H9 (cell line): ENCODE data around the gene GGPS1. TPM values are rescaled to one million over a fixed set of nuclear protein-coding genes. Genes with fewer than 3 reads are reported as not detected.
A peak's percentile ranks its signal among the peaks of the same experiment; 100 is the strongest.

ENCODE experiments used
- DNase-seq: peaks from one replicate; pipeline ENCODE4 v3.0.0-alpha.2; 2017
- H2AFZ ChIP-seq: one replicate; pipeline ENCODE4 v1.6.1; 2013; ENCODE audit warnings: mild to moderate bottlenecking, low read length, control low read depth, moderate library complexity
- H2AK5ac ChIP-seq: 2 replicates; pipeline ENCODE4 v1.6.1; 2013; ENCODE audit warnings: low read length, control low read depth, mixed read lengths; ENCODE audit not compliant: insufficient read length
- H2BK120ac ChIP-seq: one replicate; pipeline ENCODE4 v1.6.1; 2013; ENCODE audit warnings: low read depth, mild to moderate bottlenecking, low read length, control low read depth, inconsistent platforms; ENCODE audit not compliant: poor library complexity, severe bottlenecking
- H2BK12ac ChIP-seq: 2 replicates; pipeline ENCODE4 v1.6.1; 2013; ENCODE audit warnings: low read length, control low read depth, mixed read lengths, low read depth; ENCODE audit not compliant: insufficient read length
- H2BK15ac ChIP-seq: 2 replicates; pipeline ENCODE4 v1.6.1; 2013; ENCODE audit warnings: low read depth, low read length, control low read depth
- H2BK20ac ChIP-seq: one replicate; pipeline ENCODE4 v1.6.1; 2013; ENCODE audit warnings: low read depth, mild to moderate bottlenecking, low read length, control low read depth, inconsistent platforms; ENCODE audit not compliant: poor library complexity, severe bottlenecking
- H2BK5ac ChIP-seq: 2 replicates; pipeline ENCODE4 v1.6.1; 2013; ENCODE audit warnings: low read length, control low read depth, mixed read lengths; ENCODE audit not compliant: insufficient read length
- H3K14ac ChIP-seq: 2 replicates; pipeline ENCODE4 v1.6.1; 2013; ENCODE audit warnings: low read length, control low read depth; ENCODE audit not compliant: insufficient read depth
- H3K18ac ChIP-seq: 2 replicates; pipeline ENCODE4 v1.6.1; 2013; ENCODE audit warnings: low read depth, mild to moderate bottlenecking, mixed read lengths, low read length, control low read depth; ENCODE audit not compliant: insufficient read length
- H3K23ac ChIP-seq: 2 replicates; pipeline ENCODE4 v1.6.1; 2013; ENCODE audit warnings: low read length, control low read depth, mixed read lengths, low read depth; ENCODE audit not compliant: insufficient read length
- H3K23me2 ChIP-seq: 2 replicates; pipeline ENCODE4 v1.6.1; 2013; ENCODE audit warnings: low read depth, mild to moderate bottlenecking, mixed read lengths, low read length, control low read depth; ENCODE audit not compliant: insufficient read length, poor library complexity, severe bottlenecking
- H3K27ac ChIP-seq: 2 replicates; pipeline ENCODE4 v1.5.1; 2013; ENCODE audit warnings: low read length, control low read depth, mixed read lengths, low read depth; ENCODE audit not compliant: insufficient read length
- H3K27me3 ChIP-seq: 2 replicates; pipeline ENCODE4 v1.6.1; 2013; ENCODE audit warnings: low read length, control low read depth, inconsistent platforms; ENCODE audit not compliant: insufficient read depth
- H3K4ac ChIP-seq: 2 replicates; pipeline ENCODE4 v1.6.1; 2013; ENCODE audit warnings: low read depth, mild to moderate bottlenecking, control low read depth, inconsistent platforms, low read length, moderate library complexity
- H3K4me1 ChIP-seq: 2 replicates; pipeline ENCODE4 v1.6.1; 2013; ENCODE audit warnings: low read length, control low read depth, inconsistent platforms; ENCODE audit not compliant: insufficient read depth
- H3K4me2 ChIP-seq: 2 replicates; pipeline ENCODE4 v1.6.1; 2013; ENCODE audit warnings: low read length, control low read depth, mixed read lengths; ENCODE audit not compliant: insufficient read length, insufficient read depth
- H3K56ac ChIP-seq: 2 replicates; pipeline ENCODE4 v1.6.1; 2013; ENCODE audit warnings: low read depth, mild to moderate bottlenecking, mixed read lengths, low read length, control low read depth; ENCODE audit not compliant: insufficient read length
- H3K79me1 ChIP-seq: 2 replicates; pipeline ENCODE4 v1.6.1; 2013; ENCODE audit warnings: low read depth, mild to moderate bottlenecking, moderate library complexity, low read length, control low read depth, inconsistent platforms; ENCODE audit not compliant: insufficient read depth, poor library complexity, severe bottlenecking
- H3K79me2 ChIP-seq: 2 replicates; pipeline ENCODE4 v1.6.1; 2013; ENCODE audit warnings: low read length, control low read depth, inconsistent platforms; ENCODE audit not compliant: insufficient read depth
- H3K9ac ChIP-seq: 2 replicates; pipeline ENCODE4 v1.6.1; 2013; ENCODE audit warnings: low read length, control low read depth, mixed read lengths; ENCODE audit not compliant: insufficient read length; ENCODE audit errors: extremely low read depth
- H3K9me3 ChIP-seq: one replicate; pipeline ENCODE4 v1.6.1; 2013; ENCODE audit warnings: low read depth, low read length, inconsistent platforms; ENCODE audit not compliant: control insufficient read depth
- H3T11ph ChIP-seq: one replicate; pipeline ENCODE4 v1.6.1; 2013; ENCODE audit warnings: mild to moderate bottlenecking, low read length, control low read depth, inconsistent platforms
- H4K20me1 ChIP-seq: one replicate; pipeline ENCODE4 v1.6.1; 2013; ENCODE audit not compliant: control insufficient read depth, insufficient read length, insufficient read depth
- H4K5ac ChIP-seq: 2 replicates; pipeline ENCODE4 v1.6.1; 2013; ENCODE audit warnings: low read depth, mild to moderate bottlenecking, mixed read lengths, low read length, control low read depth; ENCODE audit not compliant: insufficient read length
- H4K8ac ChIP-seq: replicated peaks from 2 replicates; pipeline ENCODE4 v1.6.1; 2013; ENCODE audit warnings: low read length, control low read depth, mixed read lengths, low read depth; ENCODE audit not compliant: insufficient read length
- H4K91ac ChIP-seq: 2 replicates; pipeline ENCODE4 v1.6.1; 2013; ENCODE audit warnings: low read depth, mild to moderate bottlenecking, moderate library complexity, mixed read lengths, low read length, control low read depth; ENCODE audit not compliant: insufficient read length
- H3K27ac Mint-ChIP-seq, 3 experiments: 2 replicates in 2 of 3; 3 replicates in 1 of 3; pipeline ENCODE4 v1.8.0; 2020 to 2021; ENCODE audit warnings: mixed read lengths in 3 of 3, mild to moderate bottlenecking in 1 of 3, moderate library complexity in 1 of 3
- H3K27me3 Mint-ChIP-seq: 2 replicates; pipeline ENCODE4 v1.8.0; 2021; ENCODE audit warnings: low read depth, mild to moderate bottlenecking, moderate library complexity, mixed read lengths
- H3K36me3 Mint-ChIP-seq, 3 experiments: 2 replicates in 2 of 3; 3 replicates in 1 of 3; pipeline ENCODE4 v1.8.0; 2020 to 2021; ENCODE audit warnings: low read depth in 3 of 3, mixed read lengths in 3 of 3; ENCODE audit not compliant: insufficient read depth in 1 of 3
- H3K4me1 Mint-ChIP-seq, 2 experiments: 2 replicates each; pipeline ENCODE4 v1.8.0; 2020; ENCODE audit warnings: mixed read lengths in 2 of 2
- H3K4me3 Mint-ChIP-seq, 2 experiments: 2 replicates in 1 of 2; 3 replicates in 1 of 2; pipeline ENCODE4 v1.8.0; 2020 to 2021; ENCODE audit warnings: mild to moderate bottlenecking in 2 of 2, mixed read lengths in 2 of 2, moderate library complexity in 1 of 2
- H3K9me3 Mint-ChIP-seq, 2 experiments: 2 replicates in 1 of 2; 3 replicates in 1 of 2; pipeline ENCODE4 v1.8.0; 2020; ENCODE audit warnings: mild to moderate bottlenecking in 2 of 2, mixed read lengths in 2 of 2, moderate library complexity in 1 of 2
- WGBS: extraction: QIAGEN DNeasy Blood & Tissue Kit; methylation state at CpG from one replicate; pipeline ENCODE4 v1.1.7; 2013; ENCODE audit warnings: missing lambda C conversion rate, low lambda C conversion rate, mixed read lengths; ENCODE audit not compliant: insufficient read length; ENCODE audit errors: extremely low coverage; 5-methylcytosine and 5-hydroxymethylcytosine counted together
- total RNA-seq: library from RNA; stranded (reverse); gene quantifications from 2 replicates; pipeline ENCODE4 v1.2.1, GENCODE V29; 2021
- TF ChIP-seq, protein P1 (sequence below): fragments of 200-600 bp; sonication (generic); conservative IDR thresholded peaks from 3 replicates; pipeline ENCODE4 v1.8.0; 2021; ENCODE audit warnings: antibody characterized with exemption, mild to moderate bottlenecking

The GGPS1 gene
- total RNA-seq, 1 experiment from 2014 or later: 44.7 TPM

DNA sequence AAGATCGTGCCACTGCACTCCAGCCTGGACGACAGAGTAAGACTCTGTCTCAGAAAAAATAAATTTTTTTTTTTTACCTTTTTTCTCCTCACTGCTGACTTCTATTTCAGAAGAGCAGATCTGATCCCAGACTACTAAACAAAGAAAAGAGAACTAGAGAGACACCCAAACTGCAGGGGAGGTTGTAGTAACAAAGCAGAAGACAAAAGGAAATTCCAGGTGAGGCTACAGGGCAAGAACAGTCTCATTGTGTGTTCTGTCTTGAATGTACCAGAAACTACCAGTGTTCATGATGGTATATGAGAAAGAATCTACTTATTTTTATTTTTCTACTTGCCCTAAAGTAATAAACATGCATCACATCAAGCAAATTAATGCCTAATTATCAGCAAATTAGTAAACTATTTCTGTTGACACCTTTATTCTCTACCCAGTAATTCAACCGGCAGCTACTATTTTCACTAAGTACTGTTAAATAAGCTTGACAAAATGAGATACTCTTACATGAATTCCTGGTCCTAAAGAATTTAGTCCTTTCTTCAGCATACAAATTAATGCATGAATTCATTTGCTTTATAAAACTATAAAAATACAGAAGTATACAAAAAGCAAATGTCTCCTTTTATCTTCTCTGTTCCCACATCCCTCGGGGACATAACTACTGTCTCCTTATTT, 41.0 kb upstream of the GGPS1 start:
- H3K14ac ChIP-seq: no peak overlapping the region
- H3T11ph ChIP-seq: no peak overlapping the region
- H3K4me2 ChIP-seq: no peak overlapping the region
- H2AK5ac ChIP-seq: no peak overlapping the region
- no peak overlapping the region for H2BK120ac ChIP-seq
- 0 out of 2 replicates have a peak, but pooled peaks cover 4% of the 10 kb centered on the region for H3K4me1 ChIP-seq
- no peak overlapping the region for H3K9ac ChIP-seq
- H3K36me3 Mint-ChIP-seq: peaks cover 0 to 3% (median 0%) of the 10 kb centered on the region in 3 experiments; a peak in 3 of 7 replicates
- no peak overlapping the region for H3K18ac ChIP-seq
- no peaks in the 10 kb centered on the region for H4K20me1 ChIP-seq
- H3K23me2 ChIP-seq: no peaks in the 10 kb centered on the region
- no peak overlapping the region for H2BK5ac ChIP-seq
- H3K27me3 Mint-ChIP-seq: no peaks in the 10 kb centered on the region
- peak overlapping the region; percentile 42 to 86 (median 78); a peak in 6 of 7 replicates for H3K27ac Mint-ChIP-seq
- no peak overlapping the region for H3K4ac ChIP-seq
- no peak overlapping the region; a peak in 1 of 5 replicates for H3K4me3 Mint-ChIP-seq
- peaks cover 32 to 35% of the 10 kb centered on the region in 2 experiments for H3K4me1 Mint-ChIP-seq
- no peak overlapping the region for H2BK20ac ChIP-seq
- TF ChIP-seq, protein P1, sequence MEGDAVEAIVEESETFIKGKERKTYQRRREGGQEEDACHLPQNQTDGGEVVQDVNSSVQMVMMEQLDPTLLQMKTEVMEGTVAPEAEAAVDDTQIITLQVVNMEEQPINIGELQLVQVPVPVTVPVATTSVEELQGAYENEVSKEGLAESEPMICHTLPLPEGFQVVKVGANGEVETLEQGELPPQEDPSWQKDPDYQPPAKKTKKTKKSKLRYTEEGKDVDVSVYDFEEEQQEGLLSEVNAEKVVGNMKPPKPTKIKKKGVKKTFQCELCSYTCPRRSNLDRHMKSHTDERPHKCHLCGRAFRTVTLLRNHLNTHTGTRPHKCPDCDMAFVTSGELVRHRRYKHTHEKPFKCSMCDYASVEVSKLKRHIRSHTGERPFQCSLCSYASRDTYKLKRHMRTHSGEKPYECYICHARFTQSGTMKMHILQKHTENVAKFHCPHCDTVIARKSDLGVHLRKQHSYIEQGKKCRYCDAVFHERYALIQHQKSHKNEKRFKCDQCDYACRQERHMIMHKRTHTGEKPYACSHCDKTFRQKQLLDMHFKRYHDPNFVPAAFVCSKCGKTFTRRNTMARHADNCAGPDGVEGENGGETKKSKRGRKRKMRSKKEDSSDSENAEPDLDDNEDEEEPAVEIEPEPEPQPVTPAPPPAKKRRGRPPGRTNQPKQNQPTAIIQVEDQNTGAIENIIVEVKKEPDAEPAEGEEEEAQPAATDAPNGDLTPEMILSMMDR: no peak
- peaks cover 34% of the 10 kb centered on the region; the same call in 1 of the 2 replicates for H3K79me2 ChIP-seq
- DNase-seq: no peak
- no peak overlapping the region for H2AFZ ChIP-seq
- H4K8ac ChIP-seq: no peak overlapping the region
- no peak overlapping the region for H3K27ac ChIP-seq
- no peak overlapping the region for H2BK12ac ChIP-seq
- no peak overlapping the region for H2BK15ac ChIP-seq
- H3K23ac ChIP-seq: no peak overlapping the region
- no peaks in the 10 kb centered on the region for H3K9me3 ChIP-seq
- H4K91ac ChIP-seq: no peak overlapping the region
- H3K79me1 ChIP-seq: no peaks in the 10 kb centered on the region
- no peaks in the 10 kb centered on the region for H3K27me3 ChIP-seq
- no peak overlapping the region for H3K56ac ChIP-seq
- no peaks in the 10 kb centered on the region for H3K9me3 Mint-ChIP-seq
- H4K5ac ChIP-seq: no peak overlapping the region
- WGBS: no CpG with 5 or more reads among the region's 4 CpGs
